ENCODE measurements around the gene THTPA. TPM values are rescaled to one million over a fixed set of nuclear protein-coding genes. Genes with fewer than 3 reads are reported as not detected.
A peak's percentile ranks its signal among the peaks of the same experiment; 100 is the strongest.

Gene THTPA
- total RNA-seq, 1 donor = 11.5 TPM

GRCh38 chr14:23566778-23567185, 10.7 kb downstream of the THTPA start:
- Histone ChIP-seq H3K9me3 (ENCODE audit: low read depth, low read length) (no peaks in the 10 kb centered on the region), H3K4me3 (ENCODE audit: low read length) (peak overlapping the region; percentile 70), H3K4me1 (ENCODE audit: insufficient read depth, low read length) (peaks cover 44% of the 10 kb centered on the region), H3K27me3 (ENCODE audit: insufficient read depth, low read length) (no peaks in the 10 kb centered on the region)

- Histone ChIP-seq H3K4me1 (ENCODE audit: insufficient read depth, low read length) (peaks cover 50% of the 10 kb centered on the region), H3K9me3 (ENCODE audit: low read depth, low read length) (no peaks in the 10 kb centered on the region), H3K27me3 (ENCODE audit: insufficient read depth, low read length) (no peaks in the 10 kb centered on the region), H3K4me3 (ENCODE audit: low read length) (peak within 1 kb of the TSS; percentile 70)
Measured at GRCh38 chr14:23567186-23568020, 11.3 kb downstream of the THTPA start, which contains the start of gene AP1G2. Gene AP1G2 (minus strand): TSS chr14:23567791. CDS start chr14:23567314, 477 bp downstream.

- Histone ChIP-seq H3K27me3 (ENCODE audit: insufficient read depth, low read length) (no peaks in the 10 kb centered on the region), H3K4me1 (ENCODE audit: insufficient read depth, low read length) (peaks cover 53% of the 10 kb centered on the region), H3K9me3 (ENCODE audit: low read depth, low read length) (no peaks in the 10 kb centered on the region), H3K4me3 (ENCODE audit: low read length) (no peak overlapping the region)
Measured at GRCh38 chr14:23568021-23568599, 12.0 kb downstream of the THTPA start.

- no peak overlapping the region for H3K4me3 ChIP-seq (ENCODE audit: low read length)
Measured at GRCh38 chr14:23568600-23569331, 12.7 kb downstream of the THTPA start.

GRCh38 chr14:23569443-23570151, 13.5 kb downstream of the THTPA start:
- Histone ChIP-seq H3K27me3 (ENCODE audit: insufficient read depth, low read length) (no peaks in the 10 kb centered on the region), H3K4me3 (ENCODE audit: low read length) (no peak overlapping the region), H3K4me1 (ENCODE audit: insufficient read depth, low read length) (peaks cover 54% of the 10 kb centered on the region), H3K9me3 (ENCODE audit: low read depth, low read length) (no peaks in the 10 kb centered on the region)

More at GRCh38 chr14:23568600-23569331, 12.7 kb downstream of the THTPA start:
- no peaks in the 10 kb centered on the region for H3K9me3 ChIP-seq (ENCODE audit: low read depth, low read length)
- H3K27me3 ChIP-seq (ENCODE audit: insufficient read depth, low read length) = no peaks in the 10 kb centered on the region
- H3K4me1 ChIP-seq (ENCODE audit: insufficient read depth, low read length) = peaks cover 54% of the 10 kb centered on the region

- H3K4me1 ChIP-seq (ENCODE audit: insufficient read depth, low read length) = peaks cover 54% of the 10 kb centered on the region
- H3K27me3 ChIP-seq (ENCODE audit: insufficient read depth, low read length) = peaks cover 13% of the 10 kb centered on the region
- H3K4me3 ChIP-seq (ENCODE audit: low read length) = no peak overlapping the region
- no peaks in the 10 kb centered on the region for H3K9me3 ChIP-seq (ENCODE audit: low read depth, low read length)
Measured at GRCh38 chr14:23570806-23571483, 14.9 kb downstream of the THTPA start.

- Histone ChIP-seq H3K4me1 (ENCODE audit: insufficient read depth, low read length) (peaks cover 53% of the 10 kb centered on the region), H3K4me3 (ENCODE audit: low read length) (no peak overlapping the region), H3K9me3 (ENCODE audit: low read depth, low read length) (no peaks in the 10 kb centered on the region), H3K27me3 (ENCODE audit: insufficient read depth, low read length) (peaks cover 20% of the 10 kb centered on the region)
Measured at GRCh38 chr14:23571701-23572523, 15.8 kb downstream of the THTPA start.

- H3K4me1 ChIP-seq (ENCODE audit: insufficient read depth, low read length) = peaks cover 54% of the 10 kb centered on the region
- H3K4me3 ChIP-seq (ENCODE audit: low read length) = no peak overlapping the region
Measured at GRCh38 chr14:23572524-23572828, 16.4 kb downstream of the THTPA start.

GRCh38 chr14:23572836-23573235, 16.8 kb downstream of the THTPA start:
- Histone ChIP-seq H3K4me3 (ENCODE audit: low read length) (no peak overlapping the region), H3K9me3 (ENCODE audit: low read depth, low read length) (no peaks in the 10 kb centered on the region), H3K4me1 (ENCODE audit: insufficient read depth, low read length) (peaks cover 52% of the 10 kb centered on the region), H3K27me3 (ENCODE audit: insufficient read depth, low read length) (peaks cover 27% of the 10 kb centered on the region)

More at GRCh38 chr14:23572524-23572828, 16.4 kb downstream of the THTPA start:
- Histone ChIP-seq H3K9me3 (ENCODE audit: low read depth, low read length) (no peaks in the 10 kb centered on the region), H3K27me3 (ENCODE audit: insufficient read depth, low read length) (peaks cover 24% of the 10 kb centered on the region)

- peaks cover 45% of the 10 kb centered on the region for H3K4me1 ChIP-seq (ENCODE audit: insufficient read depth, low read length)
- H3K27me3 ChIP-seq (ENCODE audit: insufficient read depth, low read length) = peaks cover 33% of the 10 kb centered on the region
- H3K4me3 ChIP-seq (ENCODE audit: low read length) = no peak overlapping the region
- no peaks in the 10 kb centered on the region for H3K9me3 ChIP-seq (ENCODE audit: low read depth, low read length)
Measured at GRCh38 chr14:23573384-23574015, 17.4 kb downstream of the THTPA start.

GRCh38 chr14:23577004-23577681, 21.1 kb downstream of the THTPA start:
- peaks cover 26% of the 10 kb centered on the region for H3K4me1 ChIP-seq (ENCODE audit: insufficient read depth, low read length)
- no peaks in the 10 kb centered on the region for H3K9me3 ChIP-seq (ENCODE audit: low read depth, low read length)
- H3K27me3 ChIP-seq (ENCODE audit: insufficient read depth, low read length) = peaks cover 44% of the 10 kb centered on the region
- no peak overlapping the region for H3K4me3 ChIP-seq (ENCODE audit: low read length)

- H3K4me3 ChIP-seq (ENCODE audit: low read length) = no peak overlapping the region
- H3K27me3 ChIP-seq (ENCODE audit: insufficient read depth, low read length) = peaks cover 44% of the 10 kb centered on the region
- peaks cover 19% of the 10 kb centered on the region for H3K4me1 ChIP-seq (ENCODE audit: insufficient read depth, low read length)
- H3K9me3 ChIP-seq (ENCODE audit: low read depth, low read length) = no peaks in the 10 kb centered on the region
Measured at GRCh38 chr14:23577710-23578392, 21.8 kb downstream of the THTPA start.
